Mesothelial cell of epicardium (in vitro differentiated cells): ENCODE measurements around the gene MRE11. TPM values are rescaled to one million over a fixed set of nuclear protein-coding genes. Genes with fewer than 3 reads are reported as not detected.
"Not testable (repeated sequence)": the region's sequence is repeated elsewhere in the genome, so short reads cannot be mapped to it uniquely, and the experiment has no call there.

Experiments
- DNase-seq, 2 experiments: peaks; one replicate each; pipeline ENCODE4 v3.0.0; 2021; ENCODE audit warnings: low spot score in 2 of 2; ENCODE audit not compliant: unreplicated experiment in 2 of 2
- H3K27ac Mint-ChIP-seq: 2 replicates; pipeline ENCODE4 v1.8.0; 2021; ENCODE audit warnings: mixed read lengths
- H3K27me3 Mint-ChIP-seq: 2 replicates; pipeline ENCODE4 v1.8.0; 2021; ENCODE audit warnings: low read depth, mixed read lengths
- H3K36me3 Mint-ChIP-seq: 2 replicates; pipeline ENCODE4 v1.8.0; 2021; ENCODE audit warnings: mixed read lengths
- H3K4me1 Mint-ChIP-seq: 2 replicates; pipeline ENCODE4 v1.8.0; 2021; ENCODE audit warnings: mixed read lengths
- H3K4me3 Mint-ChIP-seq: 2 replicates; pipeline ENCODE4 v1.8.0; 2021; ENCODE audit warnings: mild to moderate bottlenecking, moderate library complexity, mixed read lengths
- H3K9me3 Mint-ChIP-seq: 2 replicates; pipeline ENCODE4 v1.8.0; 2021; ENCODE audit warnings: mixed read lengths
- total RNA-seq: library from RNA; stranded (reverse); gene quantifications from 3 replicates; pipeline ENCODE4 v1.2.1, GENCODE V29; 2021
- TF ChIP-seq, protein P1 (sequence below): fragments of 200-600 bp; sonication (generic); IDR thresholded peaks from one replicate; pipeline ENCODE4 v1.5.0; 2021; ENCODE audit warnings: antibody characterized with exemption; ENCODE audit not compliant: unreplicated experiment

The MRE11 gene
- total RNA-seq, 1 donor from 2014 or later: 39.2 TPM

DNA sequence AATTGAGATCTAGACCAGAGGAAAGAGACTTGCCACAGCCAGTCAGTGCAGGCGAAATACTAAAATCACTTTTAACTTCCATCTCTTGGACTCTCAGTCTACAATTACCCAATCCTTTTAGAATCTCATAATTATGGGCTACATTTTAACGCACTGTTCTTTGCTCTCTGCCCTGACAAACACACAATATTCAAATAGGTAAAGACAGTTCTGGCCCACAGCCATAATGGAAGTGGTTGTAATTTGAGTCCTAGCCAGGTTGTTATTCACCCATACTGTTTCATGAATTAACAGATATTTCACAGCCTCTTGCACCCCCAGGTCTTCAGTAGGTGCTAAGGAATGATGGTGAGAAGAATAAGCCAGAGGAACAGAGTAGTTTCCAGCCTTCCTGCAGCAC is 19.4 kb upstream of the MRE11 start:
- Mint-ChIP-seq H3K4me3 (peak overlapping the region; percentile 44), H3K9me3 (peaks cover 2% of the 10 kb centered on the region), H3K36me3 (no peaks in the 10 kb centered on the region), H3K27me3 (peaks cover 10% of the 10 kb centered on the region), H3K27ac (no peak overlapping the region), H3K4me1 (peaks cover 12% of the 10 kb centered on the region)
- DNase-seq: no peak
- TF ChIP-seq, protein P1, sequence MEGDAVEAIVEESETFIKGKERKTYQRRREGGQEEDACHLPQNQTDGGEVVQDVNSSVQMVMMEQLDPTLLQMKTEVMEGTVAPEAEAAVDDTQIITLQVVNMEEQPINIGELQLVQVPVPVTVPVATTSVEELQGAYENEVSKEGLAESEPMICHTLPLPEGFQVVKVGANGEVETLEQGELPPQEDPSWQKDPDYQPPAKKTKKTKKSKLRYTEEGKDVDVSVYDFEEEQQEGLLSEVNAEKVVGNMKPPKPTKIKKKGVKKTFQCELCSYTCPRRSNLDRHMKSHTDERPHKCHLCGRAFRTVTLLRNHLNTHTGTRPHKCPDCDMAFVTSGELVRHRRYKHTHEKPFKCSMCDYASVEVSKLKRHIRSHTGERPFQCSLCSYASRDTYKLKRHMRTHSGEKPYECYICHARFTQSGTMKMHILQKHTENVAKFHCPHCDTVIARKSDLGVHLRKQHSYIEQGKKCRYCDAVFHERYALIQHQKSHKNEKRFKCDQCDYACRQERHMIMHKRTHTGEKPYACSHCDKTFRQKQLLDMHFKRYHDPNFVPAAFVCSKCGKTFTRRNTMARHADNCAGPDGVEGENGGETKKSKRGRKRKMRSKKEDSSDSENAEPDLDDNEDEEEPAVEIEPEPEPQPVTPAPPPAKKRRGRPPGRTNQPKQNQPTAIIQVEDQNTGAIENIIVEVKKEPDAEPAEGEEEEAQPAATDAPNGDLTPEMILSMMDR: no peak

DNA sequence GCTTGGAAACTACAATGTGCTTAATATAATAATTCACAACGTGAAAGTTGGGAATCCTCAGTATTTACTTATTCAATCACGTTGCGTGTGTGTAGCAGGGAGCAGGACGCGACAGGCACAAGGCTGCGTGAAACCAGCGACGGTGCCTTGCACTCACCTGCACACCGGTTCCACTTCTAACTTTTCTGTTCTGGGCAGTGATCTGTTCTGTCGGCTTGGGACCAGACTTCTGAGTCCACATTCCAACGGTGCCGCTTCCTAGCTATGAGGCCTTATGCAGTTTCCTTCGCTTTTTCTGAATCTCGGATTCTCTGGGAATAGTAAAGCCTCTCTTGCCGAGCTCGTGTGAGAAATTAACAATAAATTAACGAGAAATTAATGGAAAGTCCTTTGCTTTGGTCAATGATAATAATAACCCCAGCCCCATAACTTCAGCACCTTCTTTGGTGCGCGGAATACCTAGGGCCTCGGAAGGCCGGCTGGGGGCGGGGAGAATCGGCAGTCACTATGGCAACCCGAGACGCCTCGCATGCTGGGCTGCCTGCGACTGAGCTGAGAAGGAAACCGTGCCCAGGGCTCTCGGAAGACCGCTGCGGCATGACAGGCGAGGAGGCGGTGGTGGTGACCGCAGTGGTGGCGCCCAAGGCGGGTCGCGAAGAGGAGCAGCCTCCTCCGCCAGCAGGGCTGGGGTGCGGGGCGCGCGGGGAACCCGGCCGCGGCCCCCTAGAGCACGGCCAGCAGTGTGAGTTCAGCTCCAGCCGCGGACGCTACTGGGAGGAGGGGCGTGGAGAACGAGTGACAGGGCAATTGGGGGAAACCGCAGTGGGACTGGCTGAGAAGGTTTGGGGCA is 18.5 kb upstream of the MRE11 start, which contains the start of gene C11orf97:
Gene C11orf97 (plus strand): TSS at position 530 of the 850 bp plus-strand sequence. CDS start 68 bp downstream, at position 598.
- peaks cover 3% of the 10 kb centered on the region for H3K9me3 Mint-ChIP-seq
- H3K27me3 Mint-ChIP-seq: peaks cover 11% of the 10 kb centered on the region
- no peaks in the 10 kb centered on the region for H3K36me3 Mint-ChIP-seq
- H3K4me3 Mint-ChIP-seq: peak within 1 kb of the TSS; percentile 79
- peak; percentile 49 to 77 for DNase-seq
- TF ChIP-seq, protein P1: no peak
- no peak within 1 kb of the TSS for H3K27ac Mint-ChIP-seq
- peaks cover 12% of the 10 kb centered on the region for H3K4me1 Mint-ChIP-seq

DNA sequence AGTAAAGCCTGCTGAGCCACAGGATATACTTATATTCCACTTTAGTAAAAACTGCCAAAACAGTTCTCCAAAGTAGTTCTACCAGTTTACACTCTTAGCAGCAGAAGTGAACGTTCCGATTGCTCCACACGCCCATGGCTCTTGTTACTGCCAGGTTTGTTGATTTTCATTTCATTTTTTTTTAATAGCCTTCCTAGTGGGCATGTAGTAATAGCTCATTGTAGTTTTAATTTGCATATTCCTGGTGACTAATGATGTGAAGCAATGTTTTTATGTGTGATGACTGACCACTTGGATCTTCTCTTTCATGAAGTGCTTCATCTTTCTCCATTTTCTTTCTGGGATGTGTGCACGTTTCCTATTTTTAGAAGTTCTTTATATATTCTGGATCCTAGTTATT is 13.8 kb upstream of the MRE11 start:
- Mint-ChIP-seq H3K4me1 (peaks cover 6% of the 10 kb centered on the region), H3K36me3 (no peaks in the 10 kb centered on the region), H3K9me3 (peaks cover 3% of the 10 kb centered on the region), H3K4me3 (no peak overlapping the region), H3K27ac (no peak overlapping the region), H3K27me3 (peaks cover 5% of the 10 kb centered on the region)
- TF ChIP-seq, protein P1: no peak
- no peak for DNase-seq

DNA sequence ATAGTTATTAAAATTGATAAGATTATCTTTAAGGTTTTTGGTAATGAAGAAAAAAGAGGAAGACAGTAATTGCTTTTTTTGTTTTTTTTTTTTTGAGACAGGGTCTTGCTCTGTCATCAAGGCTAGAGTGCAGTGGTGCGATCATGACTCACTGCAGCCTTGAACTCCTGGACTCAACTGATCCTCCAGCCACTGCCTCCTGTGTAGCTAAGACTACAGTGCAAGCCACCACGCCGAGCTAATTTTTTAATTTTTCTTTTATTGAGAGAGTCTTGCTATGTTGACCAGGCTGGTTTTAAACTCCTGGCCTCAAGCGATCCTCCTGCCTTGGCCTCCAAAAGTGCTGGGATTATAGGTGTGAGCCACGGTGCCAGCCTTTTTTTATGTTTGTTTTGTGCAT is 12.9 kb upstream of the MRE11 start:
- not testable (repeated sequence) for H3K4me3 Mint-ChIP-seq, H3K27ac Mint-ChIP-seq, H3K4me1 Mint-ChIP-seq, DNase-seq, H3K36me3 Mint-ChIP-seq, H3K27me3 Mint-ChIP-seq, H3K9me3 Mint-ChIP-seq

GRCh38 chr11:94504689-94505293 is 11.1 kb upstream of the MRE11 start:
- Mint-ChIP-seq H3K4me3 (no peak overlapping the region), H3K36me3 (no peaks in the 10 kb centered on the region), H3K4me1 (no peaks in the 10 kb centered on the region), H3K27me3 (peaks cover 5% of the 10 kb centered on the region), H3K9me3 (peaks cover 3% of the 10 kb centered on the region), H3K27ac (no peak overlapping the region)
- TF ChIP-seq, protein P1: peak; percentile 81
- DNase-seq: no peak

DNA sequence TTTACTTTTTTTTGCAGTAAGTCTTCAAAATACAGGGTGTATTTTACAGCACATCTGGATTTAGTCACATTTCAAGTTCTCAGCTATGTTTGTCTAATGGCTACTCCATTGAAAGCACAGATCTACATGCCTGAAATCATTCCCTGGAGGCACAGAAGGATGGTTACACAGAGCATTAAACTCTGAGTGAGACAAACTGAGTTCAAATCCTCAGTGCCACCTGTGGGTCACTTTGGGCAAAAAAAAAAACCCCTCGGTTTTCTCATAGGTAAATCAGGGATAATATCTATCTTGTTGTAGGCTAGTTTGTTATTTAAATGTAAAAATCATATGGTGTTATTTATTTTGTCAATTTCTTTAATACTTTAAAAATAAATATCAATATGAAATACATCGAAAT is 7.9 kb upstream of the MRE11 start:
- H3K36me3 Mint-ChIP-seq: peaks cover 10% of the 10 kb centered on the region
- DNase-seq: no peak
- no peaks in the 10 kb centered on the region for H3K27me3 Mint-ChIP-seq
- no peaks in the 10 kb centered on the region for H3K9me3 Mint-ChIP-seq
- no peaks in the 10 kb centered on the region for H3K4me1 Mint-ChIP-seq
- H3K4me3 Mint-ChIP-seq: no peak overlapping the region
- H3K27ac Mint-ChIP-seq: no peak overlapping the region
- TF ChIP-seq, protein P1: no peak
